Activated naive CD4-positive, alpha-beta T cell (primary cell): Measurements from ENCODE around the gene FUZ.
A peak's percentile ranks its signal among the peaks of the same experiment; 100 is the strongest.
"Not testable (repeated sequence)": the region's sequence is repeated elsewhere in the genome, so short reads cannot be mapped to it uniquely, and the experiment has no call there.

ENCODE experiments used
- DNase-seq, 4 experiments: peaks; one replicate each; lab custom pipeline; 2025; lab: John Stamatoyannopoulos, UW

Gene FUZ

GRCh38 chr19:49832556-49832955 is 19.5 kb upstream of the FUZ start:
- no peak for DNase-seq

- no peak for DNase-seq
Observed at GRCh38 chr19:49831592-49831991, 18.5 kb upstream of the FUZ start.

- no peak for DNase-seq
Observed at GRCh38 chr19:49830766-49831165, 17.7 kb upstream of the FUZ start.

- DNase-seq = no peak
Observed at GRCh38 chr19:49829721-49830120, 16.6 kb upstream of the FUZ start.

GRCh38 chr19:49829200-49829599 is 16.1 kb upstream of the FUZ start:
- DNase-seq = no peak

GRCh38 chr19:49827034-49827433 is 13.9 kb upstream of the FUZ start:
- no peak for DNase-seq

- no peak for DNase-seq
Observed at GRCh38 chr19:49824662-49825061, 11.6 kb upstream of the FUZ start.

GRCh38 chr19:49823472-49823871 is 10.4 kb upstream of the FUZ start:
- DNase-seq = no peak

GRCh38 chr19:49820125-49820524 is 7.0 kb upstream of the FUZ start:
- no peak for DNase-seq

GRCh38 chr19:49819452-49820115 is 6.5 kb upstream of the FUZ start:
- DNase-seq = not testable (repeated sequence)

- DNase-seq = no peak
Observed at GRCh38 chr19:49818649-49819370, 5.7 kb upstream of the FUZ start.

- peak; percentile 69 to 84 (median 76) for DNase-seq
Observed at GRCh38 chr19:49817964-49818648, 5.0 kb upstream of the FUZ start, which contains the start of gene MED25. TSS of gene MED25 (plus strand) at chr19:49818289. CDS start at chr19:49818342, 53 bp downstream.

GRCh38 chr19:49816590-49816989 is 3.5 kb upstream of the FUZ start:
- no peak for DNase-seq

GRCh38 chr19:49814010-49814409 is 918 bp upstream of the FUZ start:
- DNase-seq = no peak

- DNase-seq = no peak
Observed at GRCh38 chr19:49812452-49812996, 568 bp downstream of the FUZ start.

GRCh38 chr19:49811328-49811727 is 1.8 kb downstream of the FUZ start:
- no peak for DNase-seq

- DNase-seq = no peak
Observed at GRCh38 chr19:49809941-49810389, 3.1 kb downstream of the FUZ start.

- peak in 1 of 4 experiments; percentile 44 for DNase-seq
Observed at GRCh38 chr19:49809160-49809940, 3.7 kb downstream of the FUZ start.

GRCh38 chr19:49808711-49809159 is 4.4 kb downstream of the FUZ start:
- peak; percentile 28 to 84 (median 58) for DNase-seq

- no peak for DNase-seq
Observed at GRCh38 chr19:49807904-49808675, 5.0 kb downstream of the FUZ start.
